Panc1 (cell line): ENCODE measurements around the gene NECTIN4.

Experiments
- SIN3A ChIP-seq: IDR thresholded peaks from 2 replicates; pipeline ENCODE4 v1.6.1; 2012; ENCODE audit warnings: low read depth, mild to moderate bottlenecking, low read length, moderate library complexity, borderline replicate concordance; ENCODE audit not compliant: insufficient read depth
- TF ChIP-seq, protein P1 (sequence below): fragments of 450-650 bp; IDR thresholded peaks from 2 replicates; pipeline ENCODE4 v1.5.1; 2017; ENCODE audit warnings: mild to moderate bottlenecking
- TF ChIP-seq, protein P2 (sequence below), 2 experiments: IDR thresholded peaks; 2 replicates each; pipeline ENCODE4 v1.6.1; 2011 to 2012; ENCODE audit warnings: low read depth in 2 of 2, control low read depth in 1 of 2, low read length in 1 of 2, mild to moderate bottlenecking in 1 of 2, moderate library complexity in 1 of 2; ENCODE audit not compliant: insufficient read depth in 1 of 2

DNA sequence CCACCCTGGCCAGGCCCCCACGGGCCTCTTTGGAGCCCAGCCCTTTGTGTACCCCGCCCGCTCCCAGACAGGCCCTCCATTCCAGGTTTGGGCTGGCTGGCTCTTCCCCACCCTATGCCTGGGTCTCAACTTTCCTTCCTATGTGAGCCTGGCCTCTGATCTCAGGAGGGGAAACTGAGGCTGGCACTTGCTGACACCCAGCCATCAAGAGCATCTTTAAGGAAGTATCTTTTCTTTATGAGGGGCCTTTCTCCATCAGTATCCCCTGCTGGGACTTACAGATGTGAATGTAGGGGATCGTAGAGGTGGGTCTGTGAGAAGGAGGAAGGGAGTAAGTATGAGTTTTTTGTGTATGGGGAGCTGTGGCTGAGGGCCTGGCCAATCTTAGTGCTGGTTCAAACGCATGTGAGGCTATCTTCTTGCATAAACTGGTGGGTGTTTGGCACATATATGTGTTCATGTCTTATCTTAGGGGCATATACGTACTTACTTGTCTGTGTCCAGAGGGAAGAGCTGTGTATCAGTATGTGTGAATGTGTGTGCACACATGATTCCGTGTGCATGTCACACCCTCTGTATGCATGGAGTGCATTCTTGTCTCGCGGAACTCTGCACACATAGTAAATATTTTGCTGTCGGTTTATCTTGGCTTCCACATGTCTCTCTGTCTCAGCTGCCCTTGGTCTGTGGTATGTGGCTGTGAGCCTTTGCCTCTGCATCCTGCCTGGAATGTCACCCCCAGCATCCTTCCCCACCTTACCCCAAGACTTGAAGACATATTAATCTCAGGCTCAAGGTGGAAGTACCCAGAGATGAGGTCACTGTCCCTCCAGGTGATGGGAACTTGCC is 5.4 kb downstream of the NECTIN4 start:
- TF ChIP-seq, protein P1, sequence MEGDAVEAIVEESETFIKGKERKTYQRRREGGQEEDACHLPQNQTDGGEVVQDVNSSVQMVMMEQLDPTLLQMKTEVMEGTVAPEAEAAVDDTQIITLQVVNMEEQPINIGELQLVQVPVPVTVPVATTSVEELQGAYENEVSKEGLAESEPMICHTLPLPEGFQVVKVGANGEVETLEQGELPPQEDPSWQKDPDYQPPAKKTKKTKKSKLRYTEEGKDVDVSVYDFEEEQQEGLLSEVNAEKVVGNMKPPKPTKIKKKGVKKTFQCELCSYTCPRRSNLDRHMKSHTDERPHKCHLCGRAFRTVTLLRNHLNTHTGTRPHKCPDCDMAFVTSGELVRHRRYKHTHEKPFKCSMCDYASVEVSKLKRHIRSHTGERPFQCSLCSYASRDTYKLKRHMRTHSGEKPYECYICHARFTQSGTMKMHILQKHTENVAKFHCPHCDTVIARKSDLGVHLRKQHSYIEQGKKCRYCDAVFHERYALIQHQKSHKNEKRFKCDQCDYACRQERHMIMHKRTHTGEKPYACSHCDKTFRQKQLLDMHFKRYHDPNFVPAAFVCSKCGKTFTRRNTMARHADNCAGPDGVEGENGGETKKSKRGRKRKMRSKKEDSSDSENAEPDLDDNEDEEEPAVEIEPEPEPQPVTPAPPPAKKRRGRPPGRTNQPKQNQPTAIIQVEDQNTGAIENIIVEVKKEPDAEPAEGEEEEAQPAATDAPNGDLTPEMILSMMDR: no peak
- no peak for TF ChIP-seq SIN3A
- TF ChIP-seq, protein P2, sequence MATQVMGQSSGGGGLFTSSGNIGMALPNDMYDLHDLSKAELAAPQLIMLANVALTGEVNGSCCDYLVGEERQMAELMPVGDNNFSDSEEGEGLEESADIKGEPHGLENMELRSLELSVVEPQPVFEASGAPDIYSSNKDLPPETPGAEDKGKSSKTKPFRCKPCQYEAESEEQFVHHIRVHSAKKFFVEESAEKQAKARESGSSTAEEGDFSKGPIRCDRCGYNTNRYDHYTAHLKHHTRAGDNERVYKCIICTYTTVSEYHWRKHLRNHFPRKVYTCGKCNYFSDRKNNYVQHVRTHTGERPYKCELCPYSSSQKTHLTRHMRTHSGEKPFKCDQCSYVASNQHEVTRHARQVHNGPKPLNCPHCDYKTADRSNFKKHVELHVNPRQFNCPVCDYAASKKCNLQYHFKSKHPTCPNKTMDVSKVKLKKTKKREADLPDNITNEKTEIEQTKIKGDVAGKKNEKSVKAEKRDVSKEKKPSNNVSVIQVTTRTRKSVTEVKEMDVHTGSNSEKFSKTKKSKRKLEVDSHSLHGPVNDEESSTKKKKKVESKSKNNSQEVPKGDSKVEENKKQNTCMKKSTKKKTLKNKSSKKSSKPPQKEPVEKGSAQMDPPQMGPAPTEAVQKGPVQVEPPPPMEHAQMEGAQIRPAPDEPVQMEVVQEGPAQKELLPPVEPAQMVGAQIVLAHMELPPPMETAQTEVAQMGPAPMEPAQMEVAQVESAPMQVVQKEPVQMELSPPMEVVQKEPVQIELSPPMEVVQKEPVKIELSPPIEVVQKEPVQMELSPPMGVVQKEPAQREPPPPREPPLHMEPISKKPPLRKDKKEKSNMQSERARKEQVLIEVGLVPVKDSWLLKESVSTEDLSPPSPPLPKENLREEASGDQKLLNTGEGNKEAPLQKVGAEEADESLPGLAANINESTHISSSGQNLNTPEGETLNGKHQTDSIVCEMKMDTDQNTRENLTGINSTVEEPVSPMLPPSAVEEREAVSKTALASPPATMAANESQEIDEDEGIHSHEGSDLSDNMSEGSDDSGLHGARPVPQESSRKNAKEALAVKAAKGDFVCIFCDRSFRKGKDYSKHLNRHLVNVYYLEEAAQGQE (IDR thresholded peaks at IDR 0.05; ENCODE audit: insufficient read depth in 1 of 2, low read depth in 2 of 2, low read length in 1 of 2): no peak
